ENCODE measurements around the gene PLA2G1B. TPM values are rescaled to one million over a fixed set of nuclear protein-coding genes. Genes with fewer than 3 reads are reported as not detected.
A peak's percentile ranks its signal among the peaks of the same experiment; 100 is the strongest.
"Not testable (repeated sequence)": the region's sequence is repeated elsewhere in the genome, so short reads cannot be mapped to it uniquely, and the experiment has no call there.

The PLA2G1B gene
- total RNA-seq, 1 donor from 2014 or later: not detected

- intact Hi-C loops (cut with DNase I); ATAC-seq: not testable (repeated sequence)
- peak; percentile 69 for DNase-seq (ENCODE audit: low spot score)
These were observed 7.9 kb upstream of the PLA2G1B start for GRCh38 chr12:120335447-120335846.

- no peak for ATAC-seq
- intact Hi-C loops (cut with DNase I): no loop called here
These were observed 4.9 kb upstream of the PLA2G1B start for GRCh38 chr12:120332523-120332922.

GRCh38 chr12:120332041-120332440, 4.5 kb upstream of the PLA2G1B start:
- intact Hi-C loops (cut with DNase I): no loop called here
- ATAC-seq (no peak), DNase-seq (ENCODE audit: low spot score) (no peak)

More at GRCh38 chr12:120332523-120332922, 4.9 kb upstream of the PLA2G1B start:
- no peak for DNase-seq (ENCODE audit: low spot score)

GRCh38 chr12:120331390-120331789, 3.8 kb upstream of the PLA2G1B start:
- intact Hi-C loops (cut with DNase I): no loop called here
- no peak for DNase-seq (ENCODE audit: low spot score)
- no peak for ATAC-seq

GRCh38 chr12:120328228-120328627, 649 bp upstream of the PLA2G1B start:
- ATAC-seq: no peak
- intact Hi-C loops (cut with DNase I): no loop called here
- no peak for DNase-seq (ENCODE audit: low spot score)

- ATAC-seq (no peak), DNase-seq (ENCODE audit: low spot score) (no peak)
- intact Hi-C loops (cut with DNase I): no loop called here
These were observed 2.6 kb downstream of the PLA2G1B start for GRCh38 chr12:120324841-120325417.

GRCh38 chr12:120323772-120324171, 3.8 kb downstream of the PLA2G1B start:
- intact Hi-C loops (cut with DNase I): no loop called here
- DNase-seq (ENCODE audit: low spot score) (no peak), ATAC-seq (no peak)

- intact Hi-C loops (cut with DNase I): no loop called here
- no peak for DNase-seq (ENCODE audit: low spot score)
- no peak for ATAC-seq
These were observed 6.0 kb downstream of the PLA2G1B start for GRCh38 chr12:120321382-120322202.

- DNase-seq (ENCODE audit: low spot score) (peak; percentile 99), ATAC-seq (peak; percentile 100)
- intact Hi-C loops (cut with DNase I): no loop called here
These were observed 10.1 kb downstream of the PLA2G1B start for GRCh38 chr12:120317224-120318105.

GRCh38 chr12:120316798-120317223, 10.8 kb downstream of the PLA2G1B start:
- intact Hi-C loops (cut with DNase I): no loop called here
- DNase-seq (ENCODE audit: low spot score) (no peak), ATAC-seq (no peak)

- intact Hi-C loops (cut with DNase I): no loop called here
- DNase-seq (ENCODE audit: low spot score) (no peak), ATAC-seq (no peak)
These were observed 13.4 kb downstream of the PLA2G1B start for GRCh38 chr12:120314220-120314619.

- DNase-seq (ENCODE audit: low spot score) (peak; percentile 92), ATAC-seq (peak; percentile 98)
- intact Hi-C loops (cut with DNase I): no loop called here
These were observed 25.4 kb downstream of the PLA2G1B start, which contains the start of gene SIRT4 for GRCh38 chr12:120301962-120302815. SIRT4 (plus strand) TSS chr12:120302321; CDS start chr12:120303562, 1,241 bp downstream.

GRCh38 chr12:120292661-120293531, 34.7 kb downstream of the PLA2G1B start, which contains the start of gene RNU4-1:
RNU4-1 (minus strand) TSS chr12:120293237.
- intact Hi-C loops (cut with DNase I): no loop called here
- DNase-seq (ENCODE audit: low spot score) (peak; percentile 79), ATAC-seq (peak; percentile 72)

GRCh38 chr12:120292411-120292660, 35.2 kb downstream of the PLA2G1B start:
- ATAC-seq (no peak), DNase-seq (ENCODE audit: low spot score) (no peak)
- intact Hi-C loops (cut with DNase I): no loop called here

GRCh38 chr12:120290609-120291305, 36.8 kb downstream of the PLA2G1B start:
- peak; percentile 0 for ATAC-seq
- intact Hi-C loops (cut with DNase I): no loop called here
- DNase-seq (ENCODE audit: low spot score): no peak

- intact Hi-C loops (cut with DNase I): no loop called here
- DNase-seq (ENCODE audit: low spot score) (no peak), ATAC-seq (no peak)
These were observed 40.1 kb downstream of the PLA2G1B start for GRCh38 chr12:120287491-120287890.

GRCh38 chr12:120286768-120287490, 40.6 kb downstream of the PLA2G1B start:
- DNase-seq (ENCODE audit: low spot score): no peak
- no peak for ATAC-seq
- intact Hi-C loops (cut with DNase I): no loop called here
